H7 (cell line): ENCODE results near the gene MICALL2. TPM values are rescaled to one million over a fixed set of nuclear protein-coding genes. Genes with fewer than 3 reads are reported as not detected.

Experiments
- DNase-seq: peaks from one replicate; pipeline ENCODE4 v3.0.0; 2012
- H3K27me3 ChIP-seq: 2 replicates; pipeline ENCODE4 v1.6.0; 2011; ENCODE audit warnings: mild to moderate bottlenecking, low read length; ENCODE audit not compliant: control insufficient read depth, insufficient read depth
- H3K36me3 ChIP-seq: replicated peaks from 2 replicates; pipeline ENCODE4 v1.5.1; 2011; ENCODE audit warnings: low read length; ENCODE audit not compliant: control insufficient read depth, insufficient read depth
- H3K4me3 ChIP-seq: 2 replicates; pipeline ENCODE4 v1.5.1; 2011; ENCODE audit warnings: low read depth, mild to moderate bottlenecking, control low read depth, low read length, moderate library complexity; ENCODE audit not compliant: insufficient read depth
- total RNA-seq: library from RNA; depleted of rRNA; stranded (reverse); fragments of >200 nt; shearing (Covaris generic); gene quantifications from 2 replicates; pipeline ENCODE4 v1.2.3, GENCODE V29; 2014

The MICALL2 gene
- total RNA-seq, 1 experiment from 2014 or later, result 7.6 TPM

DNA sequence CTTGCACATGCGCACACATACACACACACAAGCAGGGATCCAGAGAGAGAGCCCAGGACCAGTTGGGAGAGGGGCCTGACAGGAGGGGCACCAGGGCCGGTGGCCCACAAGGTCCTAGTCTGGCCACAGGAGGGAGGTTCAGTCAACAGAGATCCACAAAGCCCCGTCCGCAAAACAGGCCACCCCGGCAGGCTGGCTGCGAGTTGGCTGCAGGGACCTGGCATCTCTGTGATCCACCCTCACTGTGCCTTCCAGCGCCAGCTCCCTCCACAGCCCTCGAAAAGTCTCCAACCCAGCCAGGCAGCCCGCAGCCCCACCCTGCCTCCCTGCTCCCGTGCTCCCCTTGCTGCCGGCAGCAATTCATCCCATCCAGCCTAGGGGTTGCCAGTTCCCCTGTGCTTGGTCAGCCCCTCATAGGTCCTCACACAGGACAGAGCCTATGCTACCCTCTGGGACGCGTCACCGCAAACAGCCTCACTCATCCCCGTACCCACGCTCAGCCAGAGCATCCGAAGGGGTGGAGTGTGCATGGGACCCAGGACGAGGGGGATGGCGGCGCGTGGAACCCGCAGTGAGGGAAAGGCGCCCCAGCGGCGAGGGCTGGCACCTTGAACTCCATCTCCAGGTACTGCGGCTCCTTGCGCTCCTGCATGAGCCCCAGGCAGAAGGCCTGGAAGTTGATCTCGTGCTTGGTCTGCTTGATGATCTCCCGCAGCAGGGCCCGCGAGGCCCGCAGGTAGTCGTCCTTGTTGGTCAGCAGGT is 37.4 kb upstream of the MICALL2 start:
- no peak for DNase-seq

GRCh38 chr7:1495564-1496242 is 36.4 kb upstream of the MICALL2 start:
- Histone ChIP-seq H3K27me3 (no peaks in the 10 kb centered on the region), H3K4me3 (no peak overlapping the region), H3K36me3 (peaks cover 28% of the 10 kb centered on the region)
- no peak for DNase-seq

More for the DNA sequence above, 37.4 kb upstream of the MICALL2 start:
- Histone ChIP-seq H3K4me3 (no peak overlapping the region), H3K36me3 (peaks cover 20% of the 10 kb centered on the region), H3K27me3 (no peaks in the 10 kb centered on the region)

- Histone ChIP-seq H3K36me3 (peaks cover 29% of the 10 kb centered on the region), H3K27me3 (no peaks in the 10 kb centered on the region), H3K4me3 (no peak overlapping the region)
- DNase-seq, result no peak
Measured at GRCh38 chr7:1494866-1495563, 35.7 kb upstream of the MICALL2 start.

DNA sequence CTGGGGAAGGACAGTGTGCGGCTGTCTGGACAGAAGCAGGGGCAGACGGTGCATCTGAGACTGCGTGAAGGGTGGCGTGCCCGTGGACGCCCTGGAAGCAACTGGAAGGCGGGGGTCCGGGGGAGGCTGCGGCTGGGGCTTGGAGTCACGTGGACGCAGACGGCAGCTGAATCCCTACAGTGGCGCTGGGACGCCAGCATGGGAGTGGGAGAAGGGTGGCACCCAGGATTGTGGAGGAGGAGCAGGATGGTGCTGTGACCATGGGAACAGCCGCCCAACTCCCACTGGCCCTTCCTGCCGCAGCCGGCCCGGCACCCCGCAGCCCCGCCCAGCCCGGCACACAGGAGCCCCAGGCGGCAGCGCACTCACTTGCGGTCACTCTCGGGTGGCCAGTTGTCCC is 35.2 kb upstream of the MICALL2 start:
- Histone ChIP-seq H3K4me3 (no peak overlapping the region), H3K27me3 (no peaks in the 10 kb centered on the region), H3K36me3 (peaks cover 27% of the 10 kb centered on the region)
- no peak for DNase-seq

DNA sequence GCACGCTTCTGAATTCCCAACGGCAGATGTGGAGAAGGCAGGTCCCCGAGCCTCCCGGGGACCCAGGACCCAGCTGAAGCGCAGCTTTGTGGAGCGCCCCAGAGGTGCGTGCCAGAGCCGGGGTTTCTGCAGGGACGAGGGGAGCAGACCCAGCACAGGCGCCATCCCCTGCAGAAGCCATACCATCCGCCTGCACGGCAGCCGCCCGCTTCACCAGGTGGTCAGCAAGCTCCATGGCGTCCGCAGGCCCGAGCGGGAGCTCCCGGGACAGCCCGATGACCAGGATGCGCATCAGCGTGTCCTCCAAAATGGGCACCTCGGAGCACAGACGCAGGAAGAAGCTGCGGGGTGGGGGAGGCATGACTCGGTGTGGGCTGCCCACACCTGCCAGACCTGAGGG is 34.3 kb upstream of the MICALL2 start:
- peak; percentile 74 for DNase-seq
- Histone ChIP-seq H3K36me3 (peaks cover 30% of the 10 kb centered on the region), H3K4me3 (no peak overlapping the region), H3K27me3 (no peaks in the 10 kb centered on the region)

DNA sequence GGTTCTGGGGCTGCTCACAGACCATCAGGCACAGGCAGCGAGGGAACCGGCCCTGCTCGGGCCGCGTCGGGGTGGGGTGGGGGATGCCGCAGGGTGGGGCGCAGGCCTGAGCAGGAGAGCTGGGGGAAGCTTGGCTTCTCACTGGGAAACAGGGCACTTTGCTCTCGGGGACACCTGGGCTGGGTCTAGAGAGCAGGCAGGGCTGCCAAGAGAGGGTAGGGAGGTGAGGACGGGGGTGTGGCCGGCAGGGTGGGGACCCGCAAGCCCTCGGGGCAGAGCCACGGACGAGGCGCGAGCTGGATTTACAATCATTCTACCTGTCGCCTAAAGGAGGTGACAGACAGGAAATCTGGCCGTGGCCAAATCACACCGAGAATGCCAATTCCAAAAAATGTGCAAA is 33.9 kb upstream of the MICALL2 start:
- no peak overlapping the region for H3K4me3 ChIP-seq
- peaks cover 30% of the 10 kb centered on the region for H3K36me3 ChIP-seq
- H3K27me3 ChIP-seq, result no peaks in the 10 kb centered on the region
- DNase-seq, result peak; percentile 76

DNA sequence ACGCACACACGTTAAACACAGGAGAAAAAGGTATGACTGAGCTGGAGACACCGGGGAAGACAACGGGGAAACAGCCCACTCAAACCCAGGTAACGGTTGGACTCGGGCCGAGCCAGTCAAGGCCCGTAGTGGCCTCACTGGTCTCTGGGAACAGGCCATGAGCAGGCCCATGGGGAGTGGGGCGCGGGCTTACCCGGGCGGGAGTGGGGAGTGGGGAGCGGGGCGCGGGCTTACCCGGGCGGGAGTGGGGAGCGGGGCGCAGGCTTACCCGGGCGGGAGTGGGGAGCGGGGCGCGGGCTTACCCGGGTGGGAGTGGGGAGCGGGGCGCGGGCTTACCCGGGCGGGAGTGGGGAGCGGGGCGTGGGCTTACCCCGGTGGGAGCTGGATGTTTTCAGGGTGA is 33.4 kb upstream of the MICALL2 start:
- Histone ChIP-seq H3K27me3 (no peaks in the 10 kb centered on the region), H3K36me3 (peaks cover 28% of the 10 kb centered on the region), H3K4me3 (no peak overlapping the region)
- DNase-seq, result no peak

- no peaks in the 10 kb centered on the region for H3K27me3 ChIP-seq
- no peak for DNase-seq
- H3K4me3 ChIP-seq, result no peak overlapping the region
- H3K36me3 ChIP-seq, result peaks cover 29% of the 10 kb centered on the region
Measured at GRCh38 chr7:1492221-1492620, 33.0 kb upstream of the MICALL2 start.

DNA sequence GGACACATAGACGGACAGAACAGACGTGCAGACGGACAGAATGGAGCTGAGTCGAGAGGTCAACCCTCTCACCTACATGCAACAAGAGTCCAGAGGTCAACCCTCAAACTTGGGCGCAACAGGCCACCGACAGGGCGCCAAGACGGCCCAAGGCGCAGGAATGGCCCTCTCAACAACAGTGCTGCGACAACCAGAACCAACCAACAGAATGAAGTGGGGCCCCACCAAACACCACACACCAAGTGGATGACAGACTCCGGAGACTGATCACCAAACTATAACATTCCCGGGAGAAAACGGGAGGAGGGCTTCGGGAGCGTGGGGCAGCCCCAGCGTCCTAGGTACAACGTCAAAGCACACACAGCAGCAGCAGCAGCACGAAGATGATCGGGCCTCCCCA is 31.6 kb upstream of the MICALL2 start:
- Histone ChIP-seq H3K4me3 (no peak overlapping the region), H3K36me3 (peaks cover 30% of the 10 kb centered on the region), H3K27me3 (no peaks in the 10 kb centered on the region)
- DNase-seq, result no peak

DNA sequence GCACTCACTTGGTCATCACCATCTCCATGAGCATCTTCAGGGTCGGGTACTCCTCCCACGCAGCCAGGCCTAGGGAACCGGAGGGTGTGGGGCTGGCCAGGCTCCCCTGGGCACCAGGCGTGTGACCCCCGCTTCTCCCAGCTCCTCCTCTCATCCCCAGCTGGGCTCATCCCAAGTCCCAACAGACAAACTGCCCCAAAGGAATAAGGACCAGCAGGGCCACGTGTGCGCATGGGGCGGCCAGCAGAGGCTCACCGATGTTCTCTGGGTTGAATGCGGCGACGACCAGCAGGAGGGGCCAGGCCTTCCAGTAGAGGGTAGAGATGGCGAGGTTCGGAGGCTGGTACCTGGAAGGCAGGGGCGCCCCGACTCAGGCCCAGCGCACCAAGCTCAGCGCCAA is 30.1 kb upstream of the MICALL2 start:
- H3K4me3 ChIP-seq, result no peak overlapping the region
- H3K36me3 ChIP-seq, result peaks cover 32% of the 10 kb centered on the region
- no peaks in the 10 kb centered on the region for H3K27me3 ChIP-seq
- DNase-seq, result no peak

DNA sequence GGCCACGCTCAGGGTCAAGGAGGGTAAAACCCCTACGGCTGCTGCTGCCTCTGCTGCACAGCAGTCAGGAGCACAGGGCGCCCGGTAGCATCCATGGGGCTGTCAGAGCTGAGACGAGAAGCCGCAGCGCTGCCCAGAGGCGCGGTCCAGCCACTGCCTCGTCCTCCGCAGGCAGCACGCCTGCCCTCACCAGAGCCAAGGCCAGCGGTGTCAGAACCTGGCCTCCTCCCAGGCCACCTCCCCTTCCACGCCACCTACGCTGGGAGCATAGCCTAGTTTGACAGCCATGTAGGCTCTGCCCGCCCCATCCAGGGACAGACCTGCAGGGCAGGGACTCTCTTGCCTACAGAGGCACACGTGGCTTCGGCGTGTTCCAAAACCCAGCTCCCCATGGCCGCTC is 28.7 kb upstream of the MICALL2 start:
- no peaks in the 10 kb centered on the region for H3K27me3 ChIP-seq
- no peak overlapping the region for H3K4me3 ChIP-seq
- DNase-seq, result no peak
- H3K36me3 ChIP-seq, result peaks cover 31% of the 10 kb centered on the region

DNA sequence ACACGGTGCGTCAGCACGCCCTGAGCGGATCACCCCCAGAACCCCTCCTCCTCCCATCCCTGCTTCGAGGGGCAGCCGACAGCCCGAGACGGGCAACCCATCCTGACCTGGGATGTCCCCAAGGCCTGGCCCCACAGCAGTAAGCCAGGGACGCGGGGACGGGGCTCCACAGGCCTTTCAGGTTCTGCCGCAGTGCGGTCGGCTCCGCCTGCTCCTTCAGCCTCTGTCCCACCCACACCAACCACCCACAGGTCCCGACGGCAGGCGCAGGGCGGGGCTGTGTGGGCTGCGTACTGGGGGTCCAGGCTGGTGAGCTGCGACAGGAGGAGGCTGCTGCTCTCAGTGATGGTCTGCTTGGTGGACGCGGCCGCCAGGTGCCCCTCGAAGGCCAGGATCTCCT is 28.2 kb upstream of the MICALL2 start:
- no peaks in the 10 kb centered on the region for H3K27me3 ChIP-seq
- peaks cover 33% of the 10 kb centered on the region for H3K36me3 ChIP-seq
- no peak overlapping the region for H3K4me3 ChIP-seq
- peak; percentile 64 for DNase-seq

- peaks cover 28% of the 10 kb centered on the region for H3K36me3 ChIP-seq
- H3K27me3 ChIP-seq, result no peaks in the 10 kb centered on the region
- no peak overlapping the region for H3K4me3 ChIP-seq
- no peak for DNase-seq
Measured at GRCh38 chr7:1486571-1486970, 27.3 kb upstream of the MICALL2 start.

- Histone ChIP-seq H3K36me3 (peaks cover 20% of the 10 kb centered on the region), H3K4me3 (no peak overlapping the region), H3K27me3 (no peaks in the 10 kb centered on the region)
- DNase-seq, result peak; percentile 69
Measured at GRCh38 chr7:1485156-1485555, 25.9 kb upstream of the MICALL2 start.

GRCh38 chr7:1484569-1484968 is 25.3 kb upstream of the MICALL2 start:
- Histone ChIP-seq H3K4me3 (no peak overlapping the region), H3K27me3 (no peaks in the 10 kb centered on the region), H3K36me3 (peaks cover 21% of the 10 kb centered on the region)
- peak; percentile 64 for DNase-seq
